ENCODE measurements around the gene CES2.
"Not testable (repeated sequence)": the region's sequence is repeated elsewhere in the genome, so short reads cannot be mapped to it uniquely, and the experiment has no call there.

Gene CES2, protein sequence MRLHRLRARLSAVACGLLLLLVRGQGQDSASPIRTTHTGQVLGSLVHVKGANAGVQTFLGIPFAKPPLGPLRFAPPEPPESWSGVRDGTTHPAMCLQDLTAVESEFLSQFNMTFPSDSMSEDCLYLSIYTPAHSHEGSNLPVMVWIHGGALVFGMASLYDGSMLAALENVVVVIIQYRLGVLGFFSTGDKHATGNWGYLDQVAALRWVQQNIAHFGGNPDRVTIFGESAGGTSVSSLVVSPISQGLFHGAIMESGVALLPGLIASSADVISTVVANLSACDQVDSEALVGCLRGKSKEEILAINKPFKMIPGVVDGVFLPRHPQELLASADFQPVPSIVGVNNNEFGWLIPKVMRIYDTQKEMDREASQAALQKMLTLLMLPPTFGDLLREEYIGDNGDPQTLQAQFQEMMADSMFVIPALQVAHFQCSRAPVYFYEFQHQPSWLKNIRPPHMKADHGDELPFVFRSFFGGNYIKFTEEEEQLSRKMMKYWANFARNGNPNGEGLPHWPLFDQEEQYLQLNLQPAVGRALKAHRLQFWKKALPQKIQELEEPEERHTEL

DNA sequence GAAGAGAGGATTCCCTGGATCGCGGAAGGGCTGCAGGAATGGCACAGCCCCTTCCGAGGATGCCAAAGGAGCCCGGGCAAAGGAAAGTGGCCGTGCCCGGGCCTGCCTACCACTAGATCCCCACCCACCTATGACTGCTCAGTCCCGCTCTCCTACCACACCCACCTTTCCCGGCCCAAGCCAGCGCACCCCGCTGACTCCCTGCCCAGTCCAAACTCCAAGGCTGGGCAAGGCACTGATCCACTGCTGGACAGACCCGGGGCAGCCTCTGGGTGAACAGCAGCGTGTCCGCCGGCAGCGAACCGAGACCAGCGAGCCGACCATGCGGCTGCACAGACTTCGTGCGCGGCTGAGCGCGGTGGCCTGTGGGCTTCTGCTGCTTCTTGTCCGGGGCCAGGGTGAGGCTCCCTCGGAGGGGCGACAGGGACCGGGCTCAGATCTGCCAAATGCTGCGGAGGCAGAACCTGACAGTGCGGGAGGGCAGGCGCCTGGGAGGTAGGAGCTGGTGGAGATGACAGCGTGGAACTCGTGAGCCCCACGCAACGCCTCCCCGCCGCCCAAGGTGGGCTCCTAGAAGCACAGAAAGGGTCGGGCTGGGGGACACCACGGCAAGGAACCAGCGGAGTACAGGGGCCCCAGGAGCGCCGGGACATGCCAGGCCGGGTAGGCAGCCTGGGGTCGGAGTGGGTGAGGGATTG lies at the start of gene CES2:
TSS of gene CES2 (plus strand) at position 203 of the 698 bp plus-strand sequence. CDS start at position 323, 120 bp downstream.
- Mint-ChIP-seq H3K36me3 (ENCODE audit: low read depth) (peaks cover 38% of the 10 kb centered on the region), H3K9me3 (no peaks in the 10 kb centered on the region), H3K27me3 (no peaks in the 10 kb centered on the region), H3K4me1 (ENCODE audit: low read depth) (peaks cover 47% of the 10 kb centered on the region), H3K4me3 (peak within 1 kb of the TSS; percentile 91), H3K27ac (peak within 1 kb of the TSS; percentile 94)

GRCh38 chr16:66886321-66886720 lies 49.0 kb upstream of the CES2 start:
- Mint-ChIP-seq H3K9me3 (no peaks in the 10 kb centered on the region), H3K36me3 (ENCODE audit: low read depth) (peaks cover 64% of the 10 kb centered on the region)

DNA sequence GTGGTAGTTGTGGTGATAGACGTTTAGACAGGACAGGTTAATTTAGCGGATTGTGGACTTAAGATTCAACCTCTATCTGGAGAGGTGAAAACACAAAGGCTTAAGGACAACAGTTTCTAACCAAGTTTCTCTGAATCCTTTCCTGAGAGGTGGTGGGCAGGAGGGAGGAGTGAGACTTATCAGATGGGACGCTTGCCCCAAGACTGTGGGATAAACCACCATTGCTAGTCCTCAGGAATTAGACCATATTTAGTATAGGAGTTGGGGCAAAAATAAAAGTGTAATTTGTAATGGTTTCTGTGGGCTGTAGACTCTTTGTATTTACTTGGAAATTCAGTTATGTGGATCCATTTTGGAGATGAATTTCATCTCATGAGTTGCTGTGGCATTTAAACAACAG lies 48.4 kb upstream of the CES2 start:
- Mint-ChIP-seq H3K27ac (peak overlapping the region; percentile 31), H3K36me3 (ENCODE audit: low read depth) (peaks cover 65% of the 10 kb centered on the region), H3K9me3 (no peaks in the 10 kb centered on the region), H3K27me3 (no peaks in the 10 kb centered on the region), H3K4me1 (ENCODE audit: low read depth) (peaks cover 52% of the 10 kb centered on the region), H3K4me3 (no peak overlapping the region)

More at GRCh38 chr16:66886321-66886720, 49.0 kb upstream of the CES2 start:
- Mint-ChIP-seq H3K27ac (no peak overlapping the region), H3K27me3 (no peaks in the 10 kb centered on the region), H3K4me1 (ENCODE audit: low read depth) (peaks cover 58% of the 10 kb centered on the region), H3K4me3 (no peak overlapping the region)

- Mint-ChIP-seq H3K4me3 (no peak overlapping the region), H3K27me3 (no peaks in the 10 kb centered on the region), H3K4me1 (ENCODE audit: low read depth) (peaks cover 51% of the 10 kb centered on the region), H3K36me3 (ENCODE audit: low read depth) (peaks cover 56% of the 10 kb centered on the region), H3K27ac (no peak overlapping the region), H3K9me3 (no peaks in the 10 kb centered on the region)
Observed at GRCh38 chr16:66888647-66889615, 46.4 kb upstream of the CES2 start.

DNA sequence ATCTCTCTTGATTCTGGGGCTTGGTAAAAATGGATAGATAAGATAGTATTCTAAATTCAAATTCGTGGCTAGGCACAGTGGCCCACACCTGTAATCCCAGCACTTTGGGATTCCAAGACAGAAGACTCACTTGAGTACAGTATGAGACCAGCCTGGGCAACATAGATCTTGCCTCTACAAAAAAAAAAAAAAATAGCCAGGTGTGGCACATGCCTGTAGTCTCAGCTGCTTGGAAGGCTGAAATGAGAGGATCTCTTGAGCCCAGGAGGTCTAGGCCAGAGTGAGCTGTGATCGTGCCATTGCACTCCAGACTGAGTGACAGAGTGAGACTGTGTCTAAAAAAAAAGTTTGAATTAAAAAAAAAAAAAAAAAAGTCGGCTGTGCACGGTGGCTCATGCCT lies 45.7 kb upstream of the CES2 start:
- Mint-ChIP-seq H3K27ac (no peak overlapping the region), H3K4me1 (ENCODE audit: low read depth) (peaks cover 48% of the 10 kb centered on the region), H3K9me3 (no peaks in the 10 kb centered on the region), H3K4me3 (no peak overlapping the region), H3K36me3 (ENCODE audit: low read depth) (peaks cover 51% of the 10 kb centered on the region), H3K27me3 (no peaks in the 10 kb centered on the region)

- peaks cover 44% of the 10 kb centered on the region for H3K36me3 Mint-ChIP-seq (ENCODE audit: low read depth)
Observed at GRCh38 chr16:66890799-66891198, 44.5 kb upstream of the CES2 start.

DNA sequence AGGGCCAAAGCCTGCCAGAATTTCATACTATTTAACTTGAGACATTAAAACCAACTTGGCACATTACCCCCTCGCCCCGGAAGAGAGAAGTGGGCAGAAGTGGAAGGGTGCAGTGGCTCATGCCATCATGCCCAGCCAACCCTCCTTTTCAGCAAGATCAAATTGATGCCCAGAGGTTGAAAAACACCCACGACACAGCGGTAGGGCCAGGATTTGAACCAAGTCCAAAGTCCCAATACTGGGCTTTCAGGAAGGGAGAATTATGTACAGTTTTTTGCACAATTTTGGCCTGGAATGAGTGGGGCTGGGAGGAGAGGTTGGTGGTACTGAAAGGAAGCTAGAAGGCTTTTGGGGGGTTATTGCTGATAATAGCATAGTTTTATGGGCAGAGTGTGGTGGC lies 44.0 kb upstream of the CES2 start:
- Mint-ChIP-seq H3K9me3 (no peaks in the 10 kb centered on the region), H3K4me3 (no peak overlapping the region), H3K36me3 (ENCODE audit: low read depth) (peaks cover 39% of the 10 kb centered on the region), H3K4me1 (ENCODE audit: low read depth) (peaks cover 33% of the 10 kb centered on the region), H3K27ac (no peak overlapping the region), H3K27me3 (no peaks in the 10 kb centered on the region)

More at GRCh38 chr16:66890799-66891198, 44.5 kb upstream of the CES2 start:
- no peak overlapping the region for H3K27ac Mint-ChIP-seq
- H3K4me1 Mint-ChIP-seq (ENCODE audit: low read depth), result peaks cover 39% of the 10 kb centered on the region
- H3K9me3 Mint-ChIP-seq, result no peaks in the 10 kb centered on the region
- H3K27me3 Mint-ChIP-seq, result no peaks in the 10 kb centered on the region
- no peak overlapping the region for H3K4me3 Mint-ChIP-seq

- no peak overlapping the region for H3K27ac Mint-ChIP-seq
- H3K27me3 Mint-ChIP-seq, result no peaks in the 10 kb centered on the region
- peaks cover 34% of the 10 kb centered on the region for H3K36me3 Mint-ChIP-seq (ENCODE audit: low read depth)
- H3K4me1 Mint-ChIP-seq (ENCODE audit: low read depth), result peaks cover 29% of the 10 kb centered on the region
- no peaks in the 10 kb centered on the region for H3K9me3 Mint-ChIP-seq
- no peak overlapping the region for H3K4me3 Mint-ChIP-seq
Observed at GRCh38 chr16:66891797-66892196, 43.5 kb upstream of the CES2 start.

DNA sequence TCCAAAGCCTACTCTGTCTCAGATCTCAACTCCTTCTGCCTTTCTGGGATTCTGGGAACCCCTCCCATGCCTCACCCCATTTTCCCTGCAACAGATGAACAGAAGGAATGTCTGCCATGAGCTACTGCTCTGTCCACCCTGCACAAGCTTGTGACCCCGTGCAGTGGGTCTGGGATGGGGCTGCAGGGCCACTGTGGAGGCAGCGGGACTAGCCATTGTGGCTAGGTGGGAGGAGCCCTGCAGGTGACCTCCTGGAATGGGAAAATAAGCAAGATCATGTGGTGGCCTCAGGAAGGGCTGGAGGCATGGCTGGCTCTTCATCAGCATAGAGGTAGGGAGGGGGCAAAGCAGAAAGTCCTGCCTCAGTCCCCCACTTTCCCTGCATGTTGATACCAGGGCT lies 41.3 kb upstream of the CES2 start:
- no peaks in the 10 kb centered on the region for H3K27me3 Mint-ChIP-seq
- peaks cover 15% of the 10 kb centered on the region for H3K36me3 Mint-ChIP-seq (ENCODE audit: low read depth)
- no peak overlapping the region for H3K27ac Mint-ChIP-seq
- no peak overlapping the region for H3K4me3 Mint-ChIP-seq
- peaks cover 9% of the 10 kb centered on the region for H3K4me1 Mint-ChIP-seq (ENCODE audit: low read depth)
- no peaks in the 10 kb centered on the region for H3K9me3 Mint-ChIP-seq

DNA sequence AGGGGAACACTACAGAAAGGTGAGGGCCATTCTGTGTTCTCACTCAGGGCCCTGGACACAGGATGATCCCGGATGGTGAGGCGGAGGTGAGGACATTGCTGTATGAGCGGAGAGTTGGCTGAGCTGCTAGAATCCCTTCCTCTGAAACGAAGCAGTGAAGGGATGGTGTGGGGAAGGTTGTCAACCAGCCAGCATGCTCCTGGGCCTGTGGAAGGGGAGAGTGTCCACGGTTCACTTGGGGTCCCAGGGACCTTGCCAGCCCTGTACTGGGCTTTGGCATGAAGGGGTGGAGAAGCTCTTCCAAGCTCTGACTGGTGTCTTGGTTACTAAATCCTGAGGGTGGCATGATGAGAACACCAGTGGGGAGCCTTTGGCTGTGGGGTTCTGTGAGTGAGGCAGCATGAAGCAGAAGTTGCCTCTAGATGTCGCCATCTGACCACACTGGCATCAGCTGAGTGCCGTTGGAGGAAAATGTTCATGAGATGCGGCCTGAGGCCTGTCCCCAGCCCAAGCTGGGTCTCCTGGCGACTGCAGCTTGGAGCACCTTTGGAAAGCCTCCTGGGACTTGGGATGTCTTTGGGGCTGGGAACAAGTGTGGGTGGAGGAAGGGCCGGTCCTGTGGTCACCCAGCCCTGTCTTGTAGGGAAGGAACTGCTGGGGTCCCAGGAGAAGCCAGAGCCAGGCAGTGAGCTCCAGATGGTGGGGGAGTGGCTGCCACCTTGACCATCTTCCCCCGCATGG lies 40.2 kb upstream of the CES2 start:
- Mint-ChIP-seq H3K9me3 (no peaks in the 10 kb centered on the region), H3K4me3 (no peak overlapping the region), H3K27ac (no peak overlapping the region), H3K36me3 (ENCODE audit: low read depth) (peaks cover 10% of the 10 kb centered on the region), H3K27me3 (no peaks in the 10 kb centered on the region), H3K4me1 (ENCODE audit: low read depth) (peaks cover 9% of the 10 kb centered on the region)

- Mint-ChIP-seq H3K27me3 (no peaks in the 10 kb centered on the region), H3K4me1 (ENCODE audit: low read depth) (peaks cover 9% of the 10 kb centered on the region), H3K9me3 (no peaks in the 10 kb centered on the region), H3K27ac (no peak overlapping the region), H3K4me3 (no peak overlapping the region), H3K36me3 (ENCODE audit: low read depth) (peaks cover 10% of the 10 kb centered on the region)
Observed at GRCh38 chr16:66895689-66895979, 39.7 kb upstream of the CES2 start.

GRCh38 chr16:66895999-66896398 lies 39.3 kb upstream of the CES2 start:
- Mint-ChIP-seq H3K36me3 (ENCODE audit: low read depth) (peaks cover 10% of the 10 kb centered on the region), H3K27me3 (no peaks in the 10 kb centered on the region), H3K4me3 (no peak overlapping the region), H3K27ac (no peak overlapping the region), H3K4me1 (ENCODE audit: low read depth) (peaks cover 9% of the 10 kb centered on the region), H3K9me3 (no peaks in the 10 kb centered on the region)

DNA sequence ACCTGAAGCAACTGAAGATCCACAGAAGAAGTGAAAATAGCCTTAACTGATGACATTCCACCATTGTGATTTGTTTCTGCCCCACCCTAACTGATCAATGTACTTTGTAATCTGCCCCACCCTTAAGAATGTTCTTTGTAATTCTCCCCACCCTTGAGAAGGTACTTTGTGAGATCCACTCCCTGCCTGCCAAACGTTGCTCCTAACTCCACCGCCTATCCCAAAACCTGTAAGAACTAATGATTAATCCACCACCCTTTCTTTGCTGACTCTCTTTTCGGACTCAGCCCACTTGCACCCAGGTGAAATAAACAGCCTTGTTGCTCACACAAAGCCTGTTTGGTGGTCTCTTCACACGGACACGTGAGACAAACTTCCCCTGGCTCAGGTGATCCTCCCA lies 38.6 kb upstream of the CES2 start:
- H3K27ac Mint-ChIP-seq; H3K9me3 Mint-ChIP-seq; H3K4me1 Mint-ChIP-seq (ENCODE audit: low read depth); H3K4me3 Mint-ChIP-seq; H3K36me3 Mint-ChIP-seq (ENCODE audit: low read depth); H3K27me3 Mint-ChIP-seq: not testable (repeated sequence)

DNA sequence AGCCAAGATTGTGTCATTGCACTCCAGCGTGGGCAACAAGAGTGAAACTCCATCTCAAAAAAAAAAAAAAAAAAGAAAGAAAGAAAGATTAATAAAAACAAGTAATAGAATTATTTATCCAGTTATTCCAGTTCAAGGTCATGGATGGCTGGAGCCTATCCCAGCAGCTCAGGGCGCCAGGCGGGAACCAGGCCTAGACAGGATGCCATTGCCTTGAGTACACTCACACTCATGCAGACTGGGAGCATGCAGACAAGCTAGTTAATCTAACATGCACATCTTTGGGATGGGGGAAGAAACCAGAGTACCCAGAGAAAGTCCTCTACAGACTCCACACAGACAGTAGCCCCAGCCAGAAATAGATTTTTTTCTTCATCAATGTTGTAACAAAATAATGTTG lies 37.1 kb upstream of the CES2 start:
- no peaks in the 10 kb centered on the region for H3K9me3 Mint-ChIP-seq
- H3K36me3 Mint-ChIP-seq (ENCODE audit: low read depth), result peaks cover 4% of the 10 kb centered on the region

More for the DNA sequence above, 37.1 kb upstream of the CES2 start:
- Mint-ChIP-seq H3K4me3 (no peak overlapping the region), H3K27ac (no peak overlapping the region), H3K4me1 (ENCODE audit: low read depth) (peaks cover under 1% of the 10 kb centered on the region), H3K27me3 (no peaks in the 10 kb centered on the region)
